ENCODE data around the gene ZBTB12.
A peak's percentile ranks its signal among the peaks of the same experiment; 100 is the strongest.

The ZBTB12 gene

GRCh38 chr6:31903957-31904356 is 2.1 kb upstream of the ZBTB12 start:
- DNase-seq (ENCODE audit: low spot score): no peak
- in situ Hi-C loops (cut with MboI; ENCODE audit: low pct_unique_long_range_greater_than_20kb, low sequenced_read_pairs, unreplicated experiment): no loop called here
- no peak for TF ChIP-seq CTCF (IDR thresholded peaks at IDR 0.05; ENCODE audit: extremely low read depth, insufficient read depth, missing control alignments)

GRCh38 chr6:31901415-31901952 is 402 bp downstream of the ZBTB12 start:
- peak; percentile 85 for DNase-seq (ENCODE audit: low spot score)
- TF ChIP-seq CTCF (IDR thresholded peaks at IDR 0.05; ENCODE audit: extremely low read depth, insufficient read depth, missing control alignments): no peak
- in situ Hi-C loops (cut with MboI; ENCODE audit: low pct_unique_long_range_greater_than_20kb, low sequenced_read_pairs, unreplicated experiment): no loop called here

- in situ Hi-C loops (cut with MboI; ENCODE audit: low pct_unique_long_range_greater_than_20kb, low sequenced_read_pairs, unreplicated experiment): no loop called here
- DNase-seq (ENCODE audit: low spot score): no peak
- no peak for TF ChIP-seq CTCF (IDR thresholded peaks at IDR 0.05; ENCODE audit: extremely low read depth, insufficient read depth, missing control alignments)
Observed at GRCh38 chr6:31900917-31901414, 920 bp downstream of the ZBTB12 start.

GRCh38 chr6:31899882-31900722 is 1.8 kb downstream of the ZBTB12 start:
- TF ChIP-seq CTCF (IDR thresholded peaks at IDR 0.05; ENCODE audit: extremely low read depth, insufficient read depth, missing control alignments): no peak
- no peak for DNase-seq (ENCODE audit: low spot score)
- in situ Hi-C loops (cut with MboI; ENCODE audit: low pct_unique_long_range_greater_than_20kb, low sequenced_read_pairs, unreplicated experiment): no loop called here

GRCh38 chr6:31899215-31899614 is 2.7 kb downstream of the ZBTB12 start:
- DNase-seq (ENCODE audit: low spot score): no peak
- TF ChIP-seq CTCF (IDR thresholded peaks at IDR 0.05; ENCODE audit: extremely low read depth, insufficient read depth, missing control alignments): no peak
- in situ Hi-C loops (cut with MboI; ENCODE audit: low pct_unique_long_range_greater_than_20kb, low sequenced_read_pairs, unreplicated experiment): no loop called here

GRCh38 chr6:31898383-31899011 is 3.4 kb downstream of the ZBTB12 start:
- DNase-seq (ENCODE audit: low spot score): peak; percentile 55
- no peak for TF ChIP-seq CTCF (IDR thresholded peaks at IDR 0.05; ENCODE audit: extremely low read depth, insufficient read depth, missing control alignments)
- in situ Hi-C loops (cut with MboI; ENCODE audit: low pct_unique_long_range_greater_than_20kb, low sequenced_read_pairs, unreplicated experiment): no loop called here
